Measurements from ENCODE around the gene TTLL11. TPM values are rescaled to one million over a fixed set of nuclear protein-coding genes. Genes with fewer than 3 reads are reported as not detected.

The TTLL11 gene
- total and polyA plus RNA-seq, 4 donors = 1.4 to 4.5 (median 3.6) TPM

- WGBS = 93% methylated on average over 2 of the region's 2 CpGs
- Histone ChIP-seq H3K27ac (ENCODE audit: low read depth in 1 of 2, low read length in 2 of 2) (no peak overlapping the region), H3K4me1 (ENCODE audit: control insufficient read depth in 4 of 4, insufficient read depth in 4 of 4, low read length in 3 of 4) (peaks cover 0 to 15% (median 3%) of the 10 kb centered on the region in 4 donors), H3K9ac (ENCODE audit: low read depth in 1 of 2, low read length in 2 of 2) (no peak overlapping the region), H3K36me3 (ENCODE audit: control insufficient read depth in 4 of 4, insufficient read depth in 3 of 4, low read depth in 1 of 4, low read length in 3 of 4) (no peaks in the 10 kb centered on the region), H3K27me3 (ENCODE audit: control insufficient read depth in 4 of 4, insufficient read depth in 4 of 4, low read length in 3 of 4) (peaks cover 0 to 6% (median 2%) of the 10 kb centered on the region in 4 donors), H3K4me3 (ENCODE audit: low read depth in 1 of 3, low read length in 3 of 3) (no peak overlapping the region), H3K9me3 (ENCODE audit: control insufficient read depth in 4 of 4, low read length in 3 of 4) (no peaks in the 10 kb centered on the region)
- TF ChIP-seq JUND (IDR thresholded peaks at IDR 0.05) (no peak), EGR1 (IDR thresholded peaks at IDR 0.05; ENCODE audit: low read depth in 2 of 2) (no peak), FOXA1 (IDR thresholded peaks at IDR 0.05) (no peak), YY1 (IDR thresholded peaks at IDR 0.05) (no peak), RAD21 (IDR thresholded peaks at IDR 0.05) (no peak), RXRA (IDR thresholded peaks at IDR 0.05) (no peak), FOXA2 (IDR thresholded peaks at IDR 0.05) (no peak)
- TF ChIP-seq, protein P1, sequence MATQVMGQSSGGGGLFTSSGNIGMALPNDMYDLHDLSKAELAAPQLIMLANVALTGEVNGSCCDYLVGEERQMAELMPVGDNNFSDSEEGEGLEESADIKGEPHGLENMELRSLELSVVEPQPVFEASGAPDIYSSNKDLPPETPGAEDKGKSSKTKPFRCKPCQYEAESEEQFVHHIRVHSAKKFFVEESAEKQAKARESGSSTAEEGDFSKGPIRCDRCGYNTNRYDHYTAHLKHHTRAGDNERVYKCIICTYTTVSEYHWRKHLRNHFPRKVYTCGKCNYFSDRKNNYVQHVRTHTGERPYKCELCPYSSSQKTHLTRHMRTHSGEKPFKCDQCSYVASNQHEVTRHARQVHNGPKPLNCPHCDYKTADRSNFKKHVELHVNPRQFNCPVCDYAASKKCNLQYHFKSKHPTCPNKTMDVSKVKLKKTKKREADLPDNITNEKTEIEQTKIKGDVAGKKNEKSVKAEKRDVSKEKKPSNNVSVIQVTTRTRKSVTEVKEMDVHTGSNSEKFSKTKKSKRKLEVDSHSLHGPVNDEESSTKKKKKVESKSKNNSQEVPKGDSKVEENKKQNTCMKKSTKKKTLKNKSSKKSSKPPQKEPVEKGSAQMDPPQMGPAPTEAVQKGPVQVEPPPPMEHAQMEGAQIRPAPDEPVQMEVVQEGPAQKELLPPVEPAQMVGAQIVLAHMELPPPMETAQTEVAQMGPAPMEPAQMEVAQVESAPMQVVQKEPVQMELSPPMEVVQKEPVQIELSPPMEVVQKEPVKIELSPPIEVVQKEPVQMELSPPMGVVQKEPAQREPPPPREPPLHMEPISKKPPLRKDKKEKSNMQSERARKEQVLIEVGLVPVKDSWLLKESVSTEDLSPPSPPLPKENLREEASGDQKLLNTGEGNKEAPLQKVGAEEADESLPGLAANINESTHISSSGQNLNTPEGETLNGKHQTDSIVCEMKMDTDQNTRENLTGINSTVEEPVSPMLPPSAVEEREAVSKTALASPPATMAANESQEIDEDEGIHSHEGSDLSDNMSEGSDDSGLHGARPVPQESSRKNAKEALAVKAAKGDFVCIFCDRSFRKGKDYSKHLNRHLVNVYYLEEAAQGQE (IDR thresholded peaks at IDR 0.05) = no peak
- DNase-seq (ENCODE audit: low spot score) = no peak
These were observed 36.9 kb upstream of the TTLL11 start for GRCh38 chr9:122129969-122130368.

- TF ChIP-seq TAF1 (conservative IDR thresholded peaks at IDR 0.05) = no peak
- TF ChIP-seq GABPA (IDR thresholded peaks at IDR 0.05 in 1 of 2, conservative IDR thresholded peaks at IDR 0.05 in 1 of 2) = no peak
- TF ChIP-seq, protein P2, sequence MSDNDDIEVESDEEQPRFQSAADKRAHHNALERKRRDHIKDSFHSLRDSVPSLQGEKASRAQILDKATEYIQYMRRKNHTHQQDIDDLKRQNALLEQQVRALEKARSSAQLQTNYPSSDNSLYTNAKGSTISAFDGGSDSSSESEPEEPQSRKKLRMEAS (IDR thresholded peaks at IDR 0.05) = no peak
- no peak for TF ChIP-seq HNF4A (conservative IDR thresholded peaks at IDR 0.05)
- TF ChIP-seq HNF4G (IDR thresholded peaks at IDR 0.05) = no peak
- no peak for TF ChIP-seq EGR1 (IDR thresholded peaks at IDR 0.05; ENCODE audit: low read depth in 2 of 2)
- no peak for TF ChIP-seq FOXA2 (IDR thresholded peaks at IDR 0.05)
- TF ChIP-seq YY1 (IDR thresholded peaks at IDR 0.05) = no peak
- TF ChIP-seq, protein P1 (IDR thresholded peaks at IDR 0.05) = no peak
- TF ChIP-seq, protein P3, sequence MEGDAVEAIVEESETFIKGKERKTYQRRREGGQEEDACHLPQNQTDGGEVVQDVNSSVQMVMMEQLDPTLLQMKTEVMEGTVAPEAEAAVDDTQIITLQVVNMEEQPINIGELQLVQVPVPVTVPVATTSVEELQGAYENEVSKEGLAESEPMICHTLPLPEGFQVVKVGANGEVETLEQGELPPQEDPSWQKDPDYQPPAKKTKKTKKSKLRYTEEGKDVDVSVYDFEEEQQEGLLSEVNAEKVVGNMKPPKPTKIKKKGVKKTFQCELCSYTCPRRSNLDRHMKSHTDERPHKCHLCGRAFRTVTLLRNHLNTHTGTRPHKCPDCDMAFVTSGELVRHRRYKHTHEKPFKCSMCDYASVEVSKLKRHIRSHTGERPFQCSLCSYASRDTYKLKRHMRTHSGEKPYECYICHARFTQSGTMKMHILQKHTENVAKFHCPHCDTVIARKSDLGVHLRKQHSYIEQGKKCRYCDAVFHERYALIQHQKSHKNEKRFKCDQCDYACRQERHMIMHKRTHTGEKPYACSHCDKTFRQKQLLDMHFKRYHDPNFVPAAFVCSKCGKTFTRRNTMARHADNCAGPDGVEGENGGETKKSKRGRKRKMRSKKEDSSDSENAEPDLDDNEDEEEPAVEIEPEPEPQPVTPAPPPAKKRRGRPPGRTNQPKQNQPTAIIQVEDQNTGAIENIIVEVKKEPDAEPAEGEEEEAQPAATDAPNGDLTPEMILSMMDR (IDR thresholded peaks at IDR 0.05; ENCODE audit: low read depth, low read length, missing input control) = no peak
- no peak for TF ChIP-seq RXRA (IDR thresholded peaks at IDR 0.05)
- TF ChIP-seq FOXA1 (IDR thresholded peaks at IDR 0.05) = no peak
- no peak for TF ChIP-seq JUND (IDR thresholded peaks at IDR 0.05)
- no peak for TF ChIP-seq RAD21 (IDR thresholded peaks at IDR 0.05)
- no peak for TF ChIP-seq ATF3 (IDR thresholded peaks at IDR 0.05)
- TF ChIP-seq, protein P4, sequence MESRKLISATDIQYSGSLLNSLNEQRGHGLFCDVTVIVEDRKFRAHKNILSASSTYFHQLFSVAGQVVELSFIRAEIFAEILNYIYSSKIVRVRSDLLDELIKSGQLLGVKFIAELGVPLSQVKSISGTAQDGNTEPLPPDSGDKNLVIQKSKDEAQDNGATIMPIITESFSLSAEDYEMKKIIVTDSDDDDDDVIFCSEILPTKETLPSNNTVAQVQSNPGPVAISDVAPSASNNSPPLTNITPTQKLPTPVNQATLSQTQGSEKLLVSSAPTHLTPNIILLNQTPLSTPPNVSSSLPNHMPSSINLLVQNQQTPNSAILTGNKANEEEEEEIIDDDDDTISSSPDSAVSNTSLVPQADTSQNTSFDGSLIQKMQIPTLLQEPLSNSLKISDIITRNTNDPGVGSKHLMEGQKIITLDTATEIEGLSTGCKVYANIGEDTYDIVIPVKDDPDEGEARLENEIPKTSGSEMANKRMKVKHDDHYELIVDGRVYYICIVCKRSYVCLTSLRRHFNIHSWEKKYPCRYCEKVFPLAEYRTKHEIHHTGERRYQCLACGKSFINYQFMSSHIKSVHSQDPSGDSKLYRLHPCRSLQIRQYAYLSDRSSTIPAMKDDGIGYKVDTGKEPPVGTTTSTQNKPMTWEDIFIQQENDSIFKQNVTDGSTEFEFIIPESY (IDR thresholded peaks at IDR 0.05) = no peak
- no peak for TF ChIP-seq SP1 (IDR thresholded peaks at IDR 0.05)
- no peak for TF ChIP-seq NR2F2 (IDR thresholded peaks at IDR 0.05)
- no peak for DNase-seq (ENCODE audit: low spot score)
- Histone ChIP-seq H3K4me1 (ENCODE audit: control insufficient read depth in 4 of 4, insufficient read depth in 4 of 4, low read length in 3 of 4) (peaks cover 0 to 15% (median 3%) of the 10 kb centered on the region in 4 donors), H3K9ac (ENCODE audit: low read depth in 1 of 2, low read length in 2 of 2) (no peak overlapping the region), H3K9me3 (ENCODE audit: control insufficient read depth in 4 of 4, low read length in 3 of 4) (no peaks in the 10 kb centered on the region), H3K36me3 (ENCODE audit: control insufficient read depth in 4 of 4, insufficient read depth in 3 of 4, low read depth in 1 of 4, low read length in 3 of 4) (no peaks in the 10 kb centered on the region), H3K27ac (ENCODE audit: low read depth in 1 of 2, low read length in 2 of 2) (no peak overlapping the region), H3K4me3 (ENCODE audit: low read depth in 1 of 3, low read length in 3 of 3) (no peak overlapping the region), H3K27me3 (ENCODE audit: control insufficient read depth in 4 of 4, insufficient read depth in 4 of 4, low read length in 3 of 4) (peaks cover 0 to 6% (median 2%) of the 10 kb centered on the region in 4 donors)
- 87% methylated on average over 7 of the region's 7 CpGs for WGBS
These were observed 35.8 kb upstream of the TTLL11 start for GRCh38 chr9:122128969-122129343.
